HepG2 (cell line): ENCODE results near the gene ZNF26. TPM values are rescaled to one million over a fixed set of nuclear protein-coding genes. Genes with fewer than 3 reads are reported as not detected.
A peak's percentile ranks its signal among the peaks of the same experiment; 100 is the strongest.

Experiments
- AHDC1 ChIP-seq: sonication (generic); formaldehyde crosslinking; IDR thresholded peaks from 2 replicates; pipeline ENCODE4 v1.5.1; 2020; ENCODE audit warnings: mild to moderate bottlenecking, missing genetic modification reagents, borderline replicate concordance
- EED ChIP-seq: sonication (generic); formaldehyde crosslinking; IDR thresholded peaks from 2 replicates; pipeline ENCODE4 v1.5.0; 2020; ENCODE audit warnings: mild to moderate bottlenecking, missing genetic modification reagents
- ELK4 ChIP-seq: sonication (generic); formaldehyde crosslinking; IDR thresholded peaks from 2 replicates; pipeline ENCODE4 v1.9.0; 2021; ENCODE audit warnings: missing genetic modification reagents, borderline replicate concordance
- GATA4 ChIP-seq: sonication (generic); IDR thresholded peaks from 2 replicates; pipeline ENCODE4 v1.6.1; 2016; ENCODE audit warnings: antibody characterized with exemption, low read depth, borderline replicate concordance
- HDAC1 ChIP-seq: sonication (generic); formaldehyde crosslinking; IDR thresholded peaks from 2 replicates; pipeline ENCODE4 v1.5.1; 2020; ENCODE audit warnings: mild to moderate bottlenecking, missing genetic modification reagents
- KLF12 ChIP-seq: sonication (generic); formaldehyde crosslinking; IDR thresholded peaks from 2 replicates; pipeline ENCODE4 v1.4.0; 2020; ENCODE audit warnings: missing genetic modification reagents, borderline replicate concordance
- NR2C2 ChIP-seq: sonication (generic); formaldehyde crosslinking; IDR thresholded peaks from 2 replicates; pipeline ENCODE4 v1.4.0; 2020; ENCODE audit warnings: missing genetic modification reagents, mild to moderate bottlenecking, moderate library complexity, borderline replicate concordance
- PRMT3 ChIP-seq: sonication (generic); formaldehyde crosslinking; IDR thresholded peaks from 2 replicates; pipeline ENCODE4 v1.8.1; 2022; ENCODE audit warnings: low read depth, mild to moderate bottlenecking, moderate library complexity, missing genetic modification reagents, borderline replicate concordance
- SALL1 ChIP-seq: sonication (generic); formaldehyde crosslinking; IDR thresholded peaks from 2 replicates; pipeline ENCODE4 v1.8.0; 2022; ENCODE audit warnings: mild to moderate bottlenecking, missing genetic modification reagents
- TEF ChIP-seq: sonication (generic); formaldehyde crosslinking; IDR thresholded peaks from 2 replicates; pipeline ENCODE4 v1.5.0; 2020; ENCODE audit warnings: missing genetic modification reagents
- TERF1 ChIP-seq: sonication (generic); formaldehyde crosslinking; IDR thresholded peaks from 2 replicates; pipeline ENCODE4 v1.8.0; 2022; ENCODE audit warnings: mild to moderate bottlenecking, missing genetic modification reagents, moderate library complexity
- TFE3 ChIP-seq: IDR thresholded peaks from 2 replicates; pipeline ENCODE4 v1.6.1; 2016
- ZMYM3 ChIP-seq: sonication (generic); formaldehyde crosslinking; IDR thresholded peaks from 2 replicates; pipeline ENCODE4 v1.5.1; 2020; ENCODE audit warnings: mild to moderate bottlenecking, missing genetic modification reagents
- ZNF205 ChIP-seq: IDR thresholded peaks from 2 replicates; pipeline ENCODE4 v1.6.1; 2018; ENCODE audit warnings: missing biosample characterization, missing genetic modification reagents
- ZNF251 ChIP-seq: sonication (generic); formaldehyde crosslinking; IDR thresholded peaks from 2 replicates; pipeline ENCODE4 v1.9.0; 2021; ENCODE audit warnings: mild to moderate bottlenecking, missing genetic modification reagents
- ZNF343 ChIP-seq: sonication (generic); formaldehyde crosslinking; IDR thresholded peaks from 2 replicates; pipeline ENCODE4 v1.4.0; 2020; ENCODE audit warnings: mild to moderate bottlenecking, missing genetic modification reagents
- ZNF558 ChIP-seq: sonication (generic); formaldehyde crosslinking; IDR thresholded peaks from 2 replicates; pipeline ENCODE4 v1.9.0; 2022; ENCODE audit warnings: mild to moderate bottlenecking, missing genetic modification reagents, borderline replicate concordance
- polyA plus RNA-seq, 8 experiments: library from polyadenylated mRNA; depleted of rRNA in 3 of 8; stranded (reverse) in 7 of 8; unstranded in 1 of 8; fragments of >200 nt; fragmentation: Illumina TruSeq in 4 of 8; extraction: Trizol in 4 of 8; gene quantifications; 2 replicates each; pipeline versions ENCODE4 v1.2.1 to v1.2.3, GENCODE V29; 2011 to 2016; ENCODE audit warnings: low read depth in 4 of 8, missing spikeins in 1 of 8, mixed read lengths in 1 of 8; ENCODE audit not compliant: insufficient read depth in 1 of 8
- total RNA-seq, 5 experiments: library from RNA; depleted of rRNA; stranded (reverse); fragments of >200 nt; fragmentation: Illumina TruSeq; extraction: Trizol; gene quantifications; 2 replicates each; pipeline ENCODE4 v1.2.3, GENCODE V29; 2016; ENCODE audit warnings: low read depth in 1 of 5

Gene ZNF26
- total and polyA plus RNA-seq, 2 of the 13 experiments (the other 11 are each of a cell fraction or from before 2014, with no cell fraction given), result 3.8 to 6.5 TPM

GRCh38 chr12:132955094-132956010, 30.8 kb upstream of the ZNF26 start (continued):
- 0 out of 2 replicates have a peak, but pooled peaks have one; percentile 21 for TF ChIP-seq PRMT3 (CRISPR knock-in tag)
- TF ChIP-seq GATA4, result no peak
- no peak for TF ChIP-seq ELK4 (CRISPR knock-in tag)
- no peak for TF ChIP-seq KLF12 (CRISPR knock-in tag)
- peak; percentile 53; the same call in 1 of the 2 replicates for TF ChIP-seq EED (CRISPR knock-in tag)
- TF ChIP-seq TFE3 (CRISPR knock-in tag), result no peak
- TF ChIP-seq TEF (CRISPR knock-in tag), result no peak
- TF ChIP-seq ZNF558 (CRISPR knock-in tag), result no peak
- TF ChIP-seq HDAC1 (CRISPR knock-in tag), result peak; percentile 39; the same call in 1 of the 2 replicates
- peak; percentile 17; the same call in 1 of the 2 replicates for TF ChIP-seq NR2C2 (CRISPR knock-in tag)
- TF ChIP-seq ZMYM3 (CRISPR knock-in tag), result no peak
- TF ChIP-seq ZNF205 (CRISPR knock-in tag), result no peak
- no peak for TF ChIP-seq TERF1 (CRISPR knock-in tag)
- TF ChIP-seq AHDC1, result peak; percentile 36; the same call in 1 of the 2 replicates
- TF ChIP-seq SALL1, result peak; percentile 25; the same call in 1 of the 2 replicates
- TF ChIP-seq ZNF343 (CRISPR knock-in tag), result no peak
- TF ChIP-seq ZNF251 (CRISPR knock-in tag), result no peak
